HG03025 (cell line): Measurements from ENCODE around the gene RNF25.
"Not testable (repeated sequence)": the region's sequence is repeated elsewhere in the genome, so short reads cannot be mapped to it uniquely, and the experiment has no call there.

ENCODE experiments used
- ATAC-seq: cut with Tn5 transposase; IDR thresholded peaks from one replicate; pipeline ENCODE4 v1.9.1; 2021; ENCODE audit warnings: mild to moderate bottlenecking, moderate library complexity; ENCODE audit not compliant: unreplicated experiment, low FRiP score

Gene RNF25

GRCh38 chr2:218671654-218672566, at the start of gene RNF25, which contains the start of gene STK36:
Gene RNF25, minus strand, starts transcription at chr2:218672002. Its CDS starts 32 bp downstream, at chr2:218671970.
Gene STK36, plus strand, starts transcription at chr2:218672086. Its CDS starts 744 bp downstream, at chr2:218672830.
- peak; percentile 93 for ATAC-seq

- no peak for ATAC-seq
Measured at GRCh38 chr2:218721488-218721887, 49.7 kb upstream of the RNF25 start.

- no peak for ATAC-seq
Measured at GRCh38 chr2:218720048-218721041, 48.5 kb upstream of the RNF25 start.

GRCh38 chr2:218719457-218719856, 47.7 kb upstream of the RNF25 start:
- ATAC-seq, result no peak

GRCh38 chr2:218718058-218718457, 46.3 kb upstream of the RNF25 start:
- ATAC-seq, result no peak

GRCh38 chr2:218717262-218717661, 45.5 kb upstream of the RNF25 start:
- ATAC-seq, result no peak

GRCh38 chr2:218716070-218716469, 44.3 kb upstream of the RNF25 start:
- ATAC-seq, result no peak

GRCh38 chr2:218713922-218714321, 42.1 kb upstream of the RNF25 start:
- ATAC-seq, result no peak

GRCh38 chr2:218711550-218711929, 39.7 kb upstream of the RNF25 start:
- ATAC-seq, result no peak

- peak; percentile 95 for ATAC-seq
Measured at GRCh38 chr2:218710687-218711549, 39.1 kb upstream of the RNF25 start, which contains the start of gene TTLL4. Gene TTLL4, plus strand, starts transcription at chr2:218710835. Its CDS starts 26,842 bp downstream, at chr2:218737677.

GRCh38 chr2:218710334-218710686, 38.5 kb upstream of the RNF25 start:
- no peak for ATAC-seq

GRCh38 chr2:218709908-218710307, 38.1 kb upstream of the RNF25 start:
- no peak for ATAC-seq

GRCh38 chr2:218708086-218708485, 36.3 kb upstream of the RNF25 start:
- no peak for ATAC-seq

- ATAC-seq, result no peak
Measured at GRCh38 chr2:218703341-218703740, 31.5 kb upstream of the RNF25 start.

- ATAC-seq, result no peak
Measured at GRCh38 chr2:218701806-218702205, 30.0 kb upstream of the RNF25 start.

GRCh38 chr2:218698885-218699284, 27.1 kb upstream of the RNF25 start:
- ATAC-seq, result no peak

GRCh38 chr2:218694405-218695145, 22.8 kb upstream of the RNF25 start:
- ATAC-seq, result no peak

GRCh38 chr2:218691234-218691633, 19.4 kb upstream of the RNF25 start:
- no peak for ATAC-seq

- ATAC-seq, result not testable (repeated sequence)
Measured at GRCh38 chr2:218687400-218688060, 15.7 kb upstream of the RNF25 start.
